Erythroblast (primary cell): ENCODE measurements around the gene KCNMB1.

Source experiments
- GATA1 ChIP-seq: IDR thresholded peaks from 2 replicates; pipeline ENCODE4 v1.6.1; 2011; ENCODE audit warnings: low read depth, mild to moderate bottlenecking, control low read depth, low read length, moderate library complexity
- POLR2A ChIP-seq: IDR thresholded peaks from 2 replicates; pipeline ENCODE4 v1.6.1; 2011; ENCODE audit warnings: mild to moderate bottlenecking, low read length

DNA sequence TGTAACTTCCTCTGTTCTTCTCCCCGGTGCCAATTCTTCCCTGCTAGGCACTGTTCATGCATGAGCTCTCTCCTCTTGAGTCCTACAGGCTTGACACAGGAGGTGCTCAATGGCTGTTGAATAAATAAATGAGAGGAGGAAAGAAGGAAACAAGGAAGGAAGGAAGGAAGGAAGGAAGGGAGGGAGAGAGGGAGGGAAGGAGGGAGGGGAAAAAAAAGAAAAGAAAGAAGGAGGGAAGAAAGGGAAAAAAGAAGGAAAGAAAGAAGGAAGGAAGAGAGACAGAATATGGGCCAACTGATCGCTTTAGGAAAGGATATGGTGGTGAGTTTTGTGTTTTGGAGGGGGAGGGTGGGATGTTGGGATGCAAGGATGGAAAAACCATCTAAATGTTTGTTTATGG lies 6.4 kb downstream of the KCNMB1 start:
- TF ChIP-seq POLR2A: no peak
- TF ChIP-seq GATA1: no peak
